Left colon (tissue), 2 donors: ENCODE measurements around the gene SRSF3. TPM values are rescaled to one million over a fixed set of nuclear protein-coding genes. Genes with fewer than 3 reads are reported as not detected.
A peak's percentile ranks its signal among the peaks of the same experiment; 100 is the strongest.

Experiments
- ATAC-seq: fragments of 200-7000 bp; cut with Tn5 transposase; one replicate; pipeline ENCODE4 v1.9.1; 2020; ENCODE audit warnings: mild to moderate bottlenecking, moderate library complexity
- DNase-seq, 2 donors: peaks; one replicate each; pipeline ENCODE4 v3.0.0-alpha.2; 2020
- intact Hi-C, 2 donors: fragments of 100-400 bp; cut with DNase I in 1 of 2; cut with micrococcal nuclease in 1 of 2; formaldehyde crosslinking; loops; one replicate each; pipeline versions ENCODE4 v1.11.2 to v1.14.0; 2022; cut with DNase I, micrococcal nuclease
- total RNA-seq, 2 donors: library from RNA; stranded (reverse); fragmentation: NEBNext Ultra II Directional; extraction: Animal tissue kit (Norgen Biotek cat#: 25700); gene quantifications; one replicate each; pipeline ENCODE4 v1.2.1, GENCODE V29; 2021
- donor health status: DM: no; HTN: no; CAD: no.
- donor health status: DM: yes; HTN: yes; CAD: no.

Gene SRSF3
- total RNA-seq, 2 donors from 2014 or later, result 178 to 242 TPM

DNA sequence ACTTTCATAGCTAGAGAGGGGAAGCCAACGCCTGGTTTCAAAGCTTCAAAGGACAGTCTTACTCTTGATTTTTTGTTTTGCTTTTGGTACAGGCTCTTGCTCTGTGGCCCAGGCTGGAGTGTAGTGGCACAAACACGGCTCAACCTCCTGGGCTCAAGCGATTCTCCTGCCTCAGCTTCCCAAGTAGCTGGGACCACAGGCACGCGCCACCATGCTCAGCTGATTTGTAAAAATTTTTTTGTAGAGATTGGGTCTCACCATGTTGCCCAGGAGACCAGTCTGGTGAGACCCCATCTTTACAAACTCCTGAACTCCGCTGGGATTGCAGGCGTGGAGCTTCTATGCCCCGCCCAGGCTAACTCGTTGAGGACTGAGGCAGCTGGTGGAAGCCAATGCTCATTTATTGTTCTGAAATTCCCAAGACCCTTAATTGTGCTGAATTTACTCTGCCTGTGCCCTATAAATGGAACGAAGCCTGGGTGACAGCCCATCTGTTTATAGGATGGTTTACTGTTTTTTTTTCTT lies 18.0 kb downstream of the SRSF3 start:
- ATAC-seq (no peak), DNase-seq (peak in 1 of 2 donors; percentile 5)
- intact Hi-C loops, result no loop called here

DNA sequence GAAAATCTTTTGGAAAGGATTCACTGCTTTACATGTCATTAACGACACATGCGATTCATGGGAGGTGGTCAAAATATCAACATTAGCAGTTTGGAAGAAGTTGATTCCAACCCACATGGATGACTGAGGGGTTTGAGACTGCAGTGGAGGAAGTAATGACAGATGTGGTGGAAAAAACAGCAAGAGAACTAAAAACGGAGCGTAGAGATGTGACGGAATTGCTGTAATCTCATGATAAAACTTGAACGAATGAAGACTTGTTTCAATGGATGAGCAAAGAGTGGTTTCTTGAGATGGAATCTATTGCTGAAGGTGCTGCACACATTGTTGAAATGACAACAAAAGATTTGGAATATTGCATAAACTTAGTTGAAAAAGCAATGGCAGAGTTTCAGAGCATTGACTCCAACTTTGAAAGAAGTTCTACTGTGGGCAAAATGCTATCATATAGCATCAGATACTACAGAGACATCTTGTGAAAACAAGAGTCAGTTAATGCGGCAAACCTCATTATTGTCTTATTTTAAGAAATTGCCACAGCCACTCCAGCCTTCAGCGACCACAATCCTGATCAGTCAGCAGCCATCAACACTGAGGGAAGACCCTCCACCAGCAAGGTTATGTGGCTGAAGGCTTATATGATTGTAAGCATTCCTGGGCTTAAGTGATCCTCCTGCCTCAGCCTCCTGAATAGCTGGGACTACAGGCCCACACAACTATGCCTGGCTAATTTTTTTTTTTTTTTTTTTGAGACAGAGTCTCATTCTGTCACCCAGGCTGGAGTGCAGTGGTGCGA lies 19.2 kb downstream of the SRSF3 start:
- DNase-seq, result peak in 1 of 2 donors; percentile 1
- intact Hi-C loops, result no loop called here
- ATAC-seq, result no peak

DNA sequence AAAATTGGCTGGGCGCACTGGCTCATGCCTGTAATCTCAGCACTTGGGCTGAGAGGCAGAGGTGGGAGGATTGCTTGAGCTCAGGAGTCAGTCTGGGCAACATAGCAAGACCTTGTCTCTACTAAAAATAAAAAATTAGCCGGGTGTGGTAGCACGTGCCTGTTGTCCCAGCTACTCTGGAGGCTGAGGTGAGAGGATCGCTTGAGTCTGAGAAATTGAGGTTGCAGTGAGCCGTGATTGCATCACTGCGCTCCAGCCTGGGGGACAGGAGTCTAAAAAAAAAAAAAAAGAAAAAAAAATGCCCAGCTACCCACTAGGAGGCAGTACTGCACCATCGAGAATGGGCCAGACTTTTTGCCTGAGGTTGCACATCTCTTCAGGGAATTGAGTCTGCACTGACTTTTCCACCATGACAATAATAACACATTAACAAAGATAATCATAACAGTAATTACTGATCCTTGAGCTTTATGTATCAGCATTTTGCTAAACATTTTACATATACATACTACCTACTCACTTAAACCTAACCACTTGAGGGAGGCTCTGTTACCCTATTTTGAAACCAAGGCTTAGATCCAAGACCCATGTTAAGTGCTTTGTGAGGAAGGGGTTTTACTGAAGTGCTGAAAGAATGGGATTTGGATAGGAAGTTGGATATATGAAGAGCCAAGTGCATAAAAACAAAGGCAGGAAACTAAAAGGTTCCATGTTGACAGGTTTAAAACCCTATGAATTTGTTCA lies 21.0 kb downstream of the SRSF3 start:
- DNase-seq, result peak; percentile 36 to 37
- intact Hi-C loops, result loop anchor here in 1 of 2 donors (5.0 kb wide), 1 partner anchor 142 kb away; no protein-coding TSS in a partner anchor

DNA sequence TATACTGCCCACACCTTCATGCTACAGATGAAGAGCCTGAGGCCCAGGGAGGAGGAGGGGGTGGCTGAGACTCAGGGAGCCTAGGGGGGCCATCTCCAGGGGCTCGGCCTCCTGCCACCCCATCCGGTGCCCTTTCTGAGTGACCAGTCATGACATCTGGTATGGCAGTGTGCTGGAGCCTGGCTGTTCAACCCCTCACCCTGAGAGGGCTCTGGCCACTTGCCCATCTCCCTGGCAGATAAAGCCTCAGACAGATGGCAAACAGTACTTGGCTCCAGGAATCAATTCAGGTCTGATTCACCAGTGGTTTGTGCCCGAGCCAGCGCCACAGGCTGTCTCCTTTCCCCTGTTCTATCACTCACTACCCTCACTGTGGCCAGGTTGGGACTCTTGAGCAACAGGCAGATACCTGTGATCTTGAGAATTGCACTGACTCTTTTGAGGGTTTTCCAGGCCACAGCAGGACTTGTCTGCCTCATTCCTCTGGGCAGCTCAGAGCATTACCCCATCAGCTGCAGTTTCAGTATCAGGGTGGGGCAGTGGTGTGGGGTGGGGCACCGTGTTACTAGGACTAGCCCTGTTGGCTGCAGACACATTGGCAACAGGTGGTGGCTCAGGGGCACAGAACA lies 22.8 kb downstream of the SRSF3 start:
- DNase-seq (peak; percentile 73 to 87), ATAC-seq (peak; percentile 84)
- intact Hi-C loops, result loop anchor here in 1 of 2 donors (5.0 kb wide), 1 partner anchor 140 kb away; no protein-coding TSS in a partner anchor

More for the DNA sequence above, 21.0 kb downstream of the SRSF3 start:
- ATAC-seq, result peak; percentile 45

DNA sequence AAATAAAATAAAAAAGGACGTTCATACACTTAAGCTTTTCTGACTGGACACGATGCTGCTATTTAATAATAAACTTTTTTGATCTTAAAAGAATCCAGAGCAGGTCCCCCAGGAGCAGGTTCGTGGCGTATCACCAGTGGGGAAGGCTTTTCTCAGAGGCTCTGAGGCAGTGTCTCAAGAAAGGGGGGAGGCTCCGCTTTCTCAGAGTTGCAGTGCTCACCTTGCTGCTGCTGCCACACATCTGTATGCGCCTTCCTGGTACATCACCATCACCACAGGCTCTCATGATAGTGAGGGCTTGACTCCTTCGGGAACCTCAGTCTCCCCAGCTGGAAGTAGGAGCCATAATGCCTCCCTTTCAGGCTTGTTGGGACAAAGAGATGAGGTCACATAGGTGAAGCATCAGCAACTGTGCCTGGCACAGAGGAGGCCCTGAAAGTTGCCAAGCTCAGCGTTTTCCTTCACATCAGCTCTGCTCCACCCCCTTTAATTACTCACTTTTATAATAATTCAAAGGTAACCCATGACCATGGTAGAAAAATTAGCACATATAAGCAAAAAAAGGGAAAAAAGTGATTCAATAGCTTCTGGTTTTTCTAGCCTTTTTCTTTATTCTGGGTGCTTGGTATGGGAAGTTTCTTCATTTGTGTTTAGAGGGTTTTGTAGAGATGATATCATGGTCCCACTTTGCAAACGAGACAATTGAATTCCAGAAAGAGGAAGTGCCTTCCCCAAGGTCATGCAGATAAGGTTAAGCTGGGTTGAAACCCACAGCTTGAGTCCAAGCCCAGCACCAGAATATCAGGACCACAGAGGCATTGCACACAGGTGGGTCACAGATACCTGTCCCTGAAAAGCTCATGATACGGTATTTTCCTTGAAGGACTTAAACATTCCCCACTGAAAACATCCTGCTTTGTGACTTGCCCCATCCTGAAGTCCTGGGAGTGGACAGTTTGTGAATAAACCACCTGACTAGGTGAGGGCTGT lies 24.5 kb downstream of the SRSF3 start:
- intact Hi-C loops, result loop anchor here in 1 of 2 donors (5.0 kb wide), 1 partner anchor 139 kb away; no protein-coding TSS in a partner anchor
- DNase-seq, result peak; percentile 3 to 17
- no peak for ATAC-seq

DNA sequence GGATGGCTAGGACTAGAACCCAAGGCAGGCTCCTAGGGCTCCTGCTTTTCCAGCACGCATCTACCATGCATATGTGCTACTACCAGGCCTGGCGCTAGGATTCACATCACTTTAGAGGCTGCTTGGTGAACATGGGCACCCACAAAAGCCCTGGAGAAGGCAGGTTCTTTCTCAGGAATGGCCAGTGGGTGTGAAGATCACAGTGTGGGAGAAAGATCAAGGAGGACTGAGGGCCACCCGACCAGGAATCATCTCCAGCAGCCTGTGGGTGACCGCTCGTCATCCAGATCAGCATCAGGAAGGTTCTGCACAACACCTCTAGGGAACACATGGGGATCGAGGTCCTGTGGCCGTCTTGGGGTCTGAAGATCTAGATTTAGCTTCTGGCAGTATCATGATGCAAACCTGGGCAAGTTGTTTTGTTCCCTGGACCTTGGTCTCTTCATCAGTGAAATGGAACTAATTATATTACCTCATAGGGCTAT lies 27.3 kb downstream of the SRSF3 start:
- no peak for ATAC-seq
- intact Hi-C loops, result loop anchor here (5.0 to 10.0 kb wide), 2 partner anchors 61 to 133 kb away; no protein-coding TSS in a partner anchor
- DNase-seq, result peak in 1 of 2 donors; percentile 5

DNA sequence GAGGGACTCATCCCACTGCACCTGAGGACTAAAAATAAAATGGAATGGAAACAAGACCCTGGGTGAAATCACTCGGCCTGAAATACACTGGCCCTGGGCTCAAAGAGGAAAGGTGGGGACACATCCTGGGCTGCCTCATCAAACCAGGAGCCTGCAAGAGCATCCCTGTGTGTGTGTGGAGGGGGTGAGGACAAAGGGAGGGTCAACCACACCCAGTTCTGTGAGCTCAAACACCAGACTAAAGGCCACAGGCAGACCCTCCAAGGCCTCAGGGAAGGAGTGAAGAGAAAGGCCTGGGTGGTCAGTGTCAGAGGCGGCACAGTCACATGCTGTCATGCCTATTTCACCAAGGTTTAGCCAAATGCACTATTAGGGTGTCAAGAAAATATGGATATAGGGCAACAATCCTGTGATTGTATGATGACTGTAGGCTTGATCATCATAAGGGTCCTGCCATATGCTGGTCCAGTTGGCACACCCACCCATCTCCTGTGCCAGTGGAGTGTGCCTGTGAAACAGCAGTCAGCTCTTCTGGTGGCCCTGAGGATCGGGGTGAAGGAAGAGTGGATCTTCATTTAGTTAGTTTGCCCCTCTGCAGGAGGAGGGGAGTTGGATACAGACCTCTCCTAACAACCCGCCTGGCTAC lies 28.9 kb downstream of the SRSF3 start:
- no peak for ATAC-seq
- DNase-seq, result peak in 1 of 2 donors; percentile 5
- intact Hi-C loops, result loop anchor here (5.0 to 10.0 kb wide), 2 partner anchors 59 to 132 kb away; no protein-coding TSS in a partner anchor

DNA sequence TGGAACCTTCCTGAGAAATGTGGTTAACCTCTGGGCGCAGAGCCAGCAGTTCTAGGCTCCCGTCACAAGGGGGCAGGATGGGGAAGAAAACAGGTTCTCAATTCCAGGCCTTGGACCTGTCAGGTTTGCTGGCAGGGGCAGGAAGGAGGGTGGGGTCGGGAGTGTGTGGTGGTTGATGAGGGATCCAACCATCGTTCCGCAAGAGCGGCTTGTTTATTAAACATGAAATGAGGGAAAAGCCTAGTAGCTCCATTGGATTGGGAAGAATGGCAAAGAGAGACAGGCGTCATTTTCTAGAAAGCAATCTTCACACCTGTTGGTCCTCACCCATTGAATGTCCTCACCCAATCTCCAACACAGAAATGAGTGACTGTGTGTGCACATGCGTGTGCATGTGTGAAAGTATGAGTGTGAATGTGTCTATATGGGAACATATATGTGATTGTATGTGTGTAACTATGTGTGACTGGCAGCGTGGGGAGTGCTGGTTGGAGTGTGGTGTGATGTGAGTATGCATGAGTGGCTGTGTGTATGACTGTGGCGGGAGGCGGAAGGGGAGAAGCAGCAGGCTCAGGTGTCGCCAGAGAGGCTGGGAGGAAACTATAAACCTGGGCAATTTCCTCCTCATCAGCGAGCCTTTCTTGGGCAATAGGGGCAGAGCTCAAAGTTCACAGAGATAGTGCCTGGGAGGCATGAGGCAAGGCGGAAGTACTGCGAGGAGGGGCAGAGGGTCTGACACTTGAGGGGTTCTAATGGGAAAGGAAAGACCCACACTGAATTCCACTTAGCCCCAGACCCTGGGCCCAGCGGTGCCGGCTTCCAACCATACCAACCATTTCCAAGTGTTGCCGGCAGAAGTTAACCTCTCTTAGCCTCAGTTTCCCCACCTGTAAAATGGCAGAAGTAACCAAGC lies 29.6 kb downstream of the SRSF3 start:
- intact Hi-C loops, result loop anchor here (5.0 to 10.0 kb wide), 2 partner anchors 58 to 131 kb away; no protein-coding TSS in a partner anchor
- DNase-seq (peak; percentile 90), ATAC-seq (peak; percentile 84)

DNA sequence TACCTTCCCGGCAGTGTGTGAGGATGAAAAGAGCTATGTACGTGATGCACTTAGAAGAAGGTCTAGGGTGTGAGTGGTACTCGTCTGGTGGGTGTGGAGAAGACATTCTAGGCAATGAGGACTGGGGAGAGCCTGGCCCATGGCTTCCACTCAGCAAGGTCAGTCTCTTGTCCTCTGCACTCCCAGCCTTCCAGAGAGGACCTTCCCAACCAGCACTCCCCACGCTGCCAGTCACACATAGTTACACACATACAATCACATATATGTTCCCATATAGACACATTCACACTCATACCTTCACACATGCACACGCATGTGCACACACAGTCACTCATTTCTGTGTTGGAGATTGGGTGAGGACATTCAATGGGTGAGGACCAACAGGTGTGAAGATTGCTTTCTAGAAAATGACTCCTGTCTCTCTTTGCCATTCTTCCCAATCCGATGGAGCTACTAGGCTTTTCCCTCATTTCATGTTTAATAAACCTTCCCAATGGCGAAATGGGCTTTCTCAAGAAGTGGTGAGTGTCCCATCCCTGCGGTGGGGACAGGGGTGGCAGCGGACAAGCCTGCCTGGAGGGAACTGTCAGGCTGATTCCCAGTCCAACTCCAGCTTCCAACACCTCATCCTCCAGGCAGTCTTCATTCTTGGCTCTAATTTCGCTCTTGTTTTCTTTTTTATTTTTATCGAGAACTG lies 30.4 kb downstream of the SRSF3 start:
- peak in 1 of 2 donors; percentile 15 for DNase-seq
- intact Hi-C loops, result loop anchor here (5.0 to 10.0 kb wide), 2 partner anchors 58 to 130 kb away; no protein-coding TSS in a partner anchor
- no peak for ATAC-seq

DNA sequence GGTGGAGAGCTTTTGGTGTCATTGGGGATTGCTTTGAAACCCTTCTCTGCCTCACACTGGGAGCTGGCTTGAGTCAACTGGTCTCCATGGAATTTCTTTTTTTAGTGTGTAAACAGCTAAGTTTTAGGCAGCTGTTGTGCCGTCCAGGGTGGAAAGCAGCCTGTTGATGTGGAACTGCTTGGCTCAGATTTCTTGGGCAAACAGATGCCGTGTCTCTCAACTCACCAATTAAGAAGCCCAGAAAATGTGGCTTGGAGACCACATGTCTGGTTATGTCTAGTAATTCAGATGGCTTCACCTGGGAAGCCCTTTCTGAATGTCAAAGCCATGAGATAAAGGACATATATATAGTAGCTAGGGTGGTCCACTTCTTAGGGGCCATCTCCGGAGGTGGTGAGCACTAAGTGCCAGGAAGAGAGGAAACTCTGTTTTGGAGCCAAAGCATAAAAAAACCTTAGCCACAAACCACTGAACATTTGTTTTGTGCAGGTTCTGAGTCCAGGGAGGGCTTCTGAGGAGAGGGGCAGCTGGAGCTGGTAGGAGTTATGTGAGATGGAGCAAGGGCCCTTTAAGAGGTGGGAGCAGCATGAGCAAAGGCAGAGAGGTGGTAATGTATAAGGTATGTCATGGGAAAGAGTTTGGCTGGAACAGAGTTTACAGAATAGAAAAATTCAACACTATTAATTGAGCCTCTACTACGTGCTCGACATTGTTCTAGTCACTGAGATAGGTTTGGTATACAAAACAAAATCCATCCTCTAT lies 31.2 kb downstream of the SRSF3 start:
- ATAC-seq, result no peak
- DNase-seq, result peak in 1 of 2 donors; percentile 8
- intact Hi-C loops, result loop anchor here in 1 of 2 donors (10.0 kb wide), 1 partner anchor 129 kb away; no protein-coding TSS in a partner anchor

DNA sequence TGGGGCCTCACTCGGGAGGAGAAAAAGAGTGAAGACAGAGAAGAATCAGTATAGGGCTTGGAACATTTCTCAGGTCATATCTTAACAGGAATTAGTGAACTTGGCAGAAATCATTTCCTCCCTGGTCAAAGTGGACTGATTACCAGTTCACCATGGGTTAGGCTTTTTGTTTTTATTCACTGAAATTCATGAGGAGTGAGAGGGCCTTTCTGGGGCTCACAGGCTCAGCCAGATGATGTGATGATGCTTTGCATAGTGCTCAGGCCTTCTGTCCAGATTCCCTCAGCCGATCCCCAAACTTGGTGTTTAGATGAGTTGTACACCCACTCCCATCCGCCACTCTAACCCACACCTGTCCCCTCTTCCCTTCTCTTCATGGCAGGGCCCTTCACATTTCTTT lies 32.5 kb downstream of the SRSF3 start:
- intact Hi-C loops, result loop anchor here in 1 of 2 donors (10.0 kb wide), 1 partner anchor 128 kb away; no protein-coding TSS in a partner anchor

DNA sequence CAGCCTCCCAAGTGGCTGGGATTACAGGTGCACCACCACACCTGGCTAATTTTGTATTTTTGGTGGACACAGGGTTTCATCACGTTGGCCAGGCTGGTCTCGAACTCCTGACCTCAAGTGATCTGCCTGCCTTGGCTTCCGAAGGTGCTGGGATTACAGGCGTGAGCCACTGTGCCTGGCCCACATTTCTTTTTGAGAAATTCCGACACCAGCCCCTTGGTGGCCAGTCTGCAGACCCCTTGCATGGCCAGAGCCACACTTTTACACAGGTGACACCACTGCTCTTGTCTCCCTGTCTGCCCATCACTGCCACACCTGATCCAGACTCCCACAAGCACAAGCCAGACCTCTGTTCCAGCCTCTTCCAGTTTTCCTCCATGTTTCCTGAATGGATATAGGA lies 33.0 kb downstream of the SRSF3 start:
- peak in 1 of 2 donors; percentile 23 for DNase-seq
- ATAC-seq, result no peak
- intact Hi-C loops, result loop anchor here in 1 of 2 donors (10.0 kb wide), 1 partner anchor 128 kb away; no protein-coding TSS in a partner anchor

More for the DNA sequence above, 32.5 kb downstream of the SRSF3 start:
- DNase-seq, result peak in 1 of 2 donors; percentile 7
- no peak for ATAC-seq

DNA sequence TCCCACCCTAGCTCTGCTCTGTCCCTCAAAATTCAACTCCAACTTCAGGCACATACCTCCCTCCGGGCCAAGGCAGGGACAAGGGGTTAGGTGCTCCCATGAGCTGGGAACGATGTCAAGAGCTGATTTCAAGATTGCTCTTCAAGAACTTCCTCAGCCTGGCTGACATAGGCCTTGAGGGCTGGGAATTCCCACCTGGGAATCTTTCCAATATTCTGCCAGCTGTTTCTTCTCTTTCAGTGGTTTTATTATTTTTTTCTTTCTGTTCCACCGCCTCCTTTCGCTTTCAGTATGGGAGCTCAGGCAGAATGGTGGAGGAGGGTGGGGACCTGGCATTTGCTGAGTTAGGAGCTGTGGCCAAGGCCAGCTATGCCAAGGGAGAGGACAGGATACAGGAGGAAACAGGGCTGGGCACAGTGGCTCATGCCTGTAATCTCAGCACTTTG lies 33.7 kb downstream of the SRSF3 start:
- intact Hi-C loops, result loop anchor here in 1 of 2 donors (10.0 kb wide), 1 partner anchor 127 kb away; no protein-coding TSS in a partner anchor
- ATAC-seq (peak; percentile 73), DNase-seq (peak; percentile 75 to 91)

DNA sequence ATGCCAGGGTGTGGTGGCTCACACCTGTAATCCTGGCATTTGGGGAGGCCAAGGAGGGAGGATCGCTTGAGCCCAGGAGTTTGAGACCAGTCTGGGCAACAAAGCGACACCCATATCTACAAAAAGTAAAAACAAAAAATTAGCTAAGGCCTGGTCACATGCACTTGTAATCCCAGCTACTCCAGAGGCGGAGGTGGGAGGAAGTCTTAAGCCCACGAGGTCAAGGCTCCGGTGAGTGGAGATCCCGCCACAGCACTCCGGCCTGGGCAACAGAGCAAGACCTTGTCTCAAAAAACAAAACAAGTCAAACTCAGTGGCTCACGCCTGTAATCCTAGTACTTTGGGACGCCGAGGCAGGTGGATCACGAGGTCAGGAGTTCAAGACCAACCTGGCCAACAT lies 35.6 kb downstream of the SRSF3 start:
- intact Hi-C loops, result loop anchor here in 1 of 2 donors (10.0 kb wide), 1 partner anchor 125 kb away; no protein-coding TSS in a partner anchor
- ATAC-seq, result no peak

More for the DNA sequence above, 35.6 kb downstream of the SRSF3 start:
- no peak for DNase-seq
